ENCODE results near the gene ACADM.

ACADM gene

DNA sequence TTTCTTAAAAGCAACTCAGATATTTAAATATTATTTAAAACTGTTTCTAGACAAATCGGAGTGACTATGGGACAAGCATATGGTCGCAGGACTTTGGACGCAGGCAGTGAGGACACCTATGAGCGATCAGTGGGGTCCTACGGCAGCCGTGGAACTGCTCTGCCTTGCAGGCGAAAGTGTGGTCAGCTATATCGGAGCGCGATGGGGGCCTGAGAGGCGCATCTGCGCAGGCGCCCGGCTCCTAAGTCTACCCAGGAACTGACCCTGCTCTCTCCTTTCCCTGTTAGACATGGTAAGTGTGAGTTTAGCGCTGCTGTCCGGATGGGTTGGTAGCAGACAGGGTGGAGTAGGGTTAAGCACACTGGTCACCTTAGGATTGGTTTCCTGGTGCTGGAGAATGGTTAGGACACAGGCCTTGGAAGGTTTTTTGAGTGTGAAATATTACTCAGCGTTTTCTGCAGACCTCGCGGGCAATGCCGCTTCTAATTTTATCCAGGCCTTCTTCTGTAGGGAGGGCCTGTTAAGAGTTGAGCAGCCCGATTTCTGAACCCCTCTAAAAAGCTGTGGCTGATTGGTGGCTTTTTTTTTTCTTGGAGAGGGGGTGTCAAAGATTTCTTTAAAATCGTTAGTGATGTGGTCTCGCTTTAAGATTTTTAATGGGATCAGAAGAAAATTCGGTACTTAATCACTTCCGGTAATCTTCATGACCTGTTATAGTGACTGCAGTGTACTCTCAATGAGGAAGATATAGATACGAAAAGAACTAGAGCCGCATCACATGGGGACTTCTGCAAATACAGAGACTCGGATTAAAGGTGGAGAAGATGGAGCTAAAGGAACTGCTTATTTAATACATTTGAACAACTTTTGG, 61.7 kb downstream of the ACADM start, which contains the start of gene RABGGTB:
Gene RABGGTB, plus strand, starts transcription at position 274 of the 871 bp plus-strand sequence. Its CDS starts 16 bp downstream, at position 290.
- H3K4me3 ChIP-seq (ENCODE audit: low read depth, low read length), result peak within 1 kb of the TSS; percentile 96

DNA sequence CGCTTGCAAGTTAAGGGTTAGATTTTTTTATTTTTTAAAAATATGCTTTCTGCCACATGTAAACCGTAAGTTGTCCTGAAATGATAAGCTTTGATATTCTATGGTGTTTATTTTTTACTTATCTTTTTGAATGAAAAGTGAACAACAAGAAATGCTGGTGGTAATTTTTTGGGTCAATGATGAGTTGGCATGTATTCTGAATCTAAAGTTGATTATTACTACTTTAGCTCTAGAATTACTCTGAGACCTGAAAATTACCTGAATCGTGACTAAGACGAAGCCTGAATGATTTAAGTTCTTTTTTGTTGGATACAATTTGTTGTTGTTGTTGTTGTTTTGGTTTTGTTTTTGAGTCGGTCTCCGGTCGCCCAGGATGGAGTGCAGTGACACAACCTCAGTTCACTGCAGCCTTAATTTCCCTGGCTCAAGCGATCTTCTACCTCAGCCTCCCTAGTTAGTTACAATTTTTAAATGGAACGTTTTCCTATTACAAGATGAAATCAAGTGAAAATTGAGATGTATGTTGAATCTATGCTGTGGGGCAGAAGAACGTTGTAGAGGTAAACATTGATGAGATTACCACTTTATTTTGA, 62.5 kb downstream of the ACADM start:
- TF ChIP-seq, protein P1, sequence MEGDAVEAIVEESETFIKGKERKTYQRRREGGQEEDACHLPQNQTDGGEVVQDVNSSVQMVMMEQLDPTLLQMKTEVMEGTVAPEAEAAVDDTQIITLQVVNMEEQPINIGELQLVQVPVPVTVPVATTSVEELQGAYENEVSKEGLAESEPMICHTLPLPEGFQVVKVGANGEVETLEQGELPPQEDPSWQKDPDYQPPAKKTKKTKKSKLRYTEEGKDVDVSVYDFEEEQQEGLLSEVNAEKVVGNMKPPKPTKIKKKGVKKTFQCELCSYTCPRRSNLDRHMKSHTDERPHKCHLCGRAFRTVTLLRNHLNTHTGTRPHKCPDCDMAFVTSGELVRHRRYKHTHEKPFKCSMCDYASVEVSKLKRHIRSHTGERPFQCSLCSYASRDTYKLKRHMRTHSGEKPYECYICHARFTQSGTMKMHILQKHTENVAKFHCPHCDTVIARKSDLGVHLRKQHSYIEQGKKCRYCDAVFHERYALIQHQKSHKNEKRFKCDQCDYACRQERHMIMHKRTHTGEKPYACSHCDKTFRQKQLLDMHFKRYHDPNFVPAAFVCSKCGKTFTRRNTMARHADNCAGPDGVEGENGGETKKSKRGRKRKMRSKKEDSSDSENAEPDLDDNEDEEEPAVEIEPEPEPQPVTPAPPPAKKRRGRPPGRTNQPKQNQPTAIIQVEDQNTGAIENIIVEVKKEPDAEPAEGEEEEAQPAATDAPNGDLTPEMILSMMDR (IDR thresholded peaks at IDR 0.05; ENCODE audit: control insufficient read depth, extremely low read depth, insufficient read depth), result no peak
- DNase-seq (ENCODE audit: low read depth), result no peak
- peak overlapping the region; percentile 96 for H3K4me3 ChIP-seq (ENCODE audit: low read depth, low read length)

More for the DNA sequence above, 61.7 kb downstream of the ACADM start, which contains the start of gene RABGGTB:
- DNase-seq (ENCODE audit: low read depth), result peak; percentile 89
- TF ChIP-seq, protein P1 (IDR thresholded peaks at IDR 0.05; ENCODE audit: control insufficient read depth, extremely low read depth, insufficient read depth), result no peak

DNA sequence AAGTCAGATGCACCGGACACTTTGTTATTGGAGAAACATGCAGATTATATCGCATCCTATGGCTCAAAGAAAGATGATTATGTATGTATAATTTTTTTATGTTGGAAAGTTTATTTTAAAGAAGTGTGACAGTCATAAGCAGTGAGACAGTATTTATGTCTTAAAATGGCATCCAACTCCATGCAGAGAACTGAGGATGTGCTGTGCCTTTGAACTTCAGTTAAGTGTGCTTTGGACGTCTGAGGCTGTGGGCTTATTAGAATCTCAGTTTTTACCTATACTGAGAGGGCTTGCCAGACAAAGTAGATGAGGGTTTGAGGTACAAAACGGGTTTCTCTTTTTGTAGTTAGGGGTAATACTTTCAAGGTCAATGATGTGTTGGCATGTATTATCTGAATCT, 63.0 kb downstream of the ACADM start:
- TF ChIP-seq, protein P1 (IDR thresholded peaks at IDR 0.05; ENCODE audit: control insufficient read depth, extremely low read depth, insufficient read depth), result no peak
- DNase-seq (ENCODE audit: low read depth), result no peak
- H3K4me3 ChIP-seq (ENCODE audit: low read depth, low read length), result peak overlapping the region; percentile 96

- peak overlapping the region; percentile 96 for H3K4me3 ChIP-seq (ENCODE audit: low read depth, low read length)
- no peak for DNase-seq (ENCODE audit: low read depth)
- TF ChIP-seq, protein P1 (IDR thresholded peaks at IDR 0.05; ENCODE audit: control insufficient read depth, extremely low read depth, insufficient read depth), result no peak
These were observed 65.5 kb downstream of the ACADM start for GRCh38 chr1:75789988-75790387.

- TF ChIP-seq, protein P1 (IDR thresholded peaks at IDR 0.05; ENCODE audit: control insufficient read depth, extremely low read depth, insufficient read depth), result no peak
- no peak for DNase-seq (ENCODE audit: low read depth)
These were observed 66.5 kb downstream of the ACADM start for GRCh38 chr1:75791022-75791421.

DNA sequence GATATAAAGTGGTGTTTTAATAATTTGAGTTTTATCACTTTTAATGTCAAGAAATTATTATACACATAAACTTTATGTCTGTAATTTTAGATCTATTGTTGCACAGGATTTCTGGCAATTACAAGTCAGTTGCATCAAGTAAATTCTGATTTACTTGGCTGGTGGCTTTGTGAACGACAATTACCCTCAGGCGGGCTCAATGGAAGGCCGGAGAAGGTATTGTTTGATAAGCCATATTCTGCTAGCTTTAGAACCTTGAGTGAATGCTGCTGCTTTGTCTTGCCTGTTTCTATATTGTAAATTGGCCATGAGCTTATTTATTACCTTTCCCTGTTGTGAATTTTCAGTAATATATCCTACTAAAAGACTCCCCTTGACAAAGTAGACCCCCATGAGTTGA, 67.6 kb downstream of the ACADM start:
- no peak for DNase-seq (ENCODE audit: low read depth)
- TF ChIP-seq, protein P1 (IDR thresholded peaks at IDR 0.05; ENCODE audit: control insufficient read depth, extremely low read depth, insufficient read depth), result no peak
- no peak overlapping the region for H3K4me3 ChIP-seq (ENCODE audit: low read depth, low read length)

More at GRCh38 chr1:75791022-75791421, 66.5 kb downstream of the ACADM start:
- H3K4me3 ChIP-seq (ENCODE audit: low read depth, low read length), result peak overlapping the region; percentile 96
